K562 (cell line): ENCODE measurements around the gene IMMP1L. TPM values are rescaled to one million over a fixed set of nuclear protein-coding genes. Genes with fewer than 3 reads are reported as not detected.

Experiments
- ATAC-seq: fragments of 200-7000 bp; cut with Tn5 transposase; 3 replicates; pipeline ENCODE4 v1.9.1; 2020; ENCODE audit warnings: moderate library complexity
- BruUV-seq: library from RNA; stranded (reverse); fragments of 400-500 nt; replicated peaks from 2 replicates; lab custom pipeline; 2021; lab: Mats Ljungman, UMichigan
- CTCF ChIA-PET: fragments of 300-600 bp; formaldehyde crosslinking; extraction: SDS; loops from one replicate; lab custom pipeline; 2021; ENCODE audit warnings: low intra/inter-chr PET ratio; lab: Yijun Ruan, JAX
- POLR2A ChIA-PET: fragments of 300-600, 350-650 bp; sonication (Branson Sonifier 250); formaldehyde crosslinking; extraction: SDS; loops from one replicate; lab custom pipeline; 2021; ENCODE audit warnings: antibody characterized with exemption, inconsistent platforms; lab: Yijun Ruan, JAX
- DNase-seq, 4 experiments: peaks; one replicate each; pipeline versions ENCODE4 v3.0.0 to v3.0.0-alpha.2; 2011 to 2018; ENCODE audit warnings: low spot score in 3 of 4, mixed read lengths in 3 of 4; ENCODE audit errors: extremely low read depth in 1 of 4
- FAIRE-seq: peaks from 2 replicates; lab custom pipeline; 2011; peaks lifted over from hg19 to GRCh38; lab: Jason Lieb, UNC
- H2AFZ ChIP-seq: 2 replicates; pipeline ENCODE4 v1.6.0; 2011; ENCODE audit warnings: low read depth, low read length, control low read depth, inconsistent platforms
- H3K27ac ChIP-seq: fragments of 200-600 bp; 3 replicates; pipeline ENCODE4 v1.8.0; 2011; ENCODE audit warnings: low read depth, mild to moderate bottlenecking, control low read depth, inconsistent platforms, low read length, moderate library complexity, mixed read lengths; ENCODE audit errors: extremely low read depth
- H3K27me3 ChIP-seq, 2 experiments: fragments of 300-600 bp in 1 of 2; 2 replicates in 1 of 2; 3 replicates in 1 of 2; pipeline versions ENCODE4 v1.6.0 to v1.8.0; 2011; ENCODE audit warnings: inconsistent platforms in 2 of 2, low read length in 2 of 2, mild to moderate bottlenecking in 1 of 2, mixed read lengths in 1 of 2, moderate library complexity in 1 of 2; ENCODE audit not compliant: control insufficient read depth in 2 of 2, insufficient read depth in 2 of 2
- H3K36me3 ChIP-seq: fragments of 300-600 bp; 3 replicates; pipeline ENCODE4 v1.8.0; 2011; ENCODE audit warnings: mild to moderate bottlenecking, low read length, inconsistent platforms; ENCODE audit not compliant: control insufficient read depth, insufficient read depth
- H3K4me1 ChIP-seq, 2 experiments: fragments of 200-600 bp in 1 of 2; replicated peaks in 1 of 2; 2 replicates in 1 of 2; 3 replicates in 1 of 2; pipeline versions ENCODE4 v1.5.1 to v1.8.0; 2011; ENCODE audit warnings: inconsistent platforms in 2 of 2, low read length in 2 of 2, mild to moderate bottlenecking in 1 of 2, mixed read lengths in 1 of 2, moderate library complexity in 1 of 2; ENCODE audit not compliant: control insufficient read depth in 2 of 2, insufficient read depth in 2 of 2
- H3K4me2 ChIP-seq: 2 replicates; pipeline ENCODE4 v1.6.1; 2011; ENCODE audit warnings: low read length, control low read depth, inconsistent platforms, mixed read lengths; ENCODE audit not compliant: insufficient read depth
- H3K4me3 ChIP-seq: fragments of 200-600 bp; sonication (generic), shearing (Covaris generic); 2 replicates; pipeline ENCODE4 v1.5.1; 2016; ENCODE audit warnings: control low read depth, inconsistent platforms
- H3K79me2 ChIP-seq: fragments of 200-600 bp; 3 replicates; pipeline ENCODE4 v1.8.0; 2011; ENCODE audit warnings: low read length, inconsistent platforms; ENCODE audit not compliant: control insufficient read depth, insufficient read depth
- H3K9ac ChIP-seq, 2 experiments: 2 replicates each; pipeline versions ENCODE4 v1.6.0 to v1.6.1; 2011; ENCODE audit warnings: low read depth in 2 of 2, low read length in 2 of 2, control low read depth in 1 of 2, inconsistent platforms in 1 of 2, mild to moderate bottlenecking in 1 of 2, mixed read lengths in 1 of 2; ENCODE audit not compliant: insufficient read depth in 1 of 2
- H3K9me1 ChIP-seq: one replicate; pipeline ENCODE4 v1.6.0; 2011; ENCODE audit warnings: inconsistent platforms, mild to moderate bottlenecking, low read length, moderate library complexity; ENCODE audit not compliant: control insufficient read depth, insufficient read depth
- H3K9me3 ChIP-seq: replicated peaks from 2 replicates; pipeline ENCODE4 v1.5.1; 2011; ENCODE audit warnings: low read depth, low read length, inconsistent platforms; ENCODE audit not compliant: control insufficient read depth, insufficient read depth
- H4K20me1 ChIP-seq: replicated peaks from 2 replicates; pipeline ENCODE4 v1.6.1; 2011; ENCODE audit warnings: low read length, inconsistent platforms, mixed read lengths; ENCODE audit not compliant: control insufficient read depth, insufficient read depth
- JUN ChIP-seq, 2 experiments: sonication (generic) in 1 of 2; formaldehyde crosslinking in 1 of 2; IDR thresholded peaks; 2 replicates each; pipeline versions ENCODE4 v1.6.1 to v1.8.0; 2012 to 2022; ENCODE audit warnings: borderline replicate concordance in 2 of 2, mild to moderate bottlenecking in 2 of 2, improper control_type of control experiment in 1 of 2, low read depth in 1 of 2, low read length in 1 of 2, missing genetic modification reagents in 1 of 2
- RBM25 ChIP-seq: fragments of 200-400 bp; formaldehyde crosslinking; IDR thresholded peaks from 2 replicates; pipeline ENCODE4 v1.6.1; 2018; ENCODE audit warnings: low read length, low read depth, moderate library complexity; ENCODE audit not compliant: severe bottlenecking
- ZBED1 ChIP-seq: IDR thresholded peaks from 2 replicates; pipeline ENCODE4 v1.6.1; 2014
- WGBS: fragments of 100-300 bp; shearing (Covaris generic); methylation state at CpG from one replicate; pipeline ENCODE4 v1.1.6; 2016; ENCODE audit warnings: low coverage, mixed read lengths; ENCODE audit not compliant: insufficient coverage; ENCODE audit errors: missing lambda C conversion rate; 5-methylcytosine and 5-hydroxymethylcytosine counted together
- in situ Hi-C: fragments of 300-500 bp; cut with MboI; formaldehyde crosslinking; loops from 4 replicates; pipeline ENCODE4 v1.15.0; 2018; ENCODE audit warnings: inconsistent platforms, mixed read lengths
- intact Hi-C: fragments of 100-400 bp; cut with micrococcal nuclease; formaldehyde crosslinking; loops from 2 replicates; pipeline ENCODE4 v1.14.2; 2022
- polyA plus RNA-seq, 8 experiments: library from polyadenylated mRNA; depleted of rRNA in 4 of 8; stranded (reverse) in 5 of 8; unstranded in 3 of 8; fragments of >200 nt; fragmentation: Nextera tagmentation in 2 of 8; fragmentation: Illumina TruSeq in 1 of 8; extraction: Ambion mirVana in 2 of 8; extraction: Trizol in 1 of 8; gene quantifications; 2 replicates each; pipeline versions ENCODE4 v1.2.1 to v1.2.3, GENCODE V29; 2011 to 2014; ENCODE audit warnings: inconsistent platforms in 1 of 8, missing spikeins in 1 of 8
- total RNA-seq, 7 experiments: library from RNA; depleted of rRNA in 6 of 7; stranded (reverse); fragments of >200 nt in 6 of 7; fragmentation: Illumina TruSeq in 2 of 7; extraction: Trizol in 2 of 7; gene quantifications; 2 replicates each; pipeline versions ENCODE4 v1.2.1 to v1.2.3, GENCODE V29; 2011 to 2021; ENCODE audit warnings: low replicate concordance in 1 of 7
- TF ChIP-seq, protein P1 (sequence below): fragments of 150-350 bp; IDR thresholded peaks from 2 replicates; pipeline ENCODE4 v1.6.1; 2014; ENCODE audit warnings: low read depth, mild to moderate bottlenecking, low read length, borderline replicate concordance
- TF ChIP-seq, protein P2 (sequence below): fragments of 250-450 bp; sonication (Bioruptor Pico); IDR thresholded peaks from 2 replicates; pipeline ENCODE4 v1.5.0; 2021

IMMP1L gene
- total and polyA plus RNA-seq, 9 of the 15 experiments (the other 6 are each of a cell fraction or from before 2014, with no cell fraction given), result 56.0 to 245 (median 169) TPM

DNA sequence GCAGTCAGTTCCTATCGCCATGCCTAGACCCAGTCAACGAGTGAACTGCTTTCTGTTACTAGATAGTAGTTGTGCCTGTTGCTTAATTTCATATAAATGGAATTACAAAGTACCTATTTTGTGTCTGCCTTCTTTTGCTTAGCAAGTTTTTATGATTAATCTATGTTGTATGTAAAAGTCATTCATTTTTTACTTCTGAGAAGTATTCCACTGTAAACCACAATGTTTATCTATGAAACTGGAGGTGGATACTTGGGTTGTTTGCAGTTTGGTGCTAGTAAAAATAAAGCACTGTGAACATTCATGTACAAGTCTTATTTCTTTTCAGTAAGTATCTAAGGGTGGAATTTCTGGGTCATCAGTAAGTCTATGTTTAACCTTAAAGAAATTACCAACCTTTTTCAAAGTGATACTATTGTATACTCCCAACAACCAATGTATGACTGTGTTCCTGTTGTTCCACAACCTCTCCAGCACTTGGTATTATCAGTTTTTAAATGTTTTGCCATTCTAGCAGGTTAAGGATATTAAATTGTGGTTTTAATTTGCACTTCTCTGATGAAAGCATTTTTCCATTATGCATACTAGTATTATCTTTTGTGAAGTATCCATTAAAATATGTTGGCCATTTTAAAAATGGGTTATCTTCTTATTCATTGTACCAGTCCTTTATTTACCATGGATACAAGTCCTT, 71.5 kb downstream of the IMMP1L start:
- no peak for ATAC-seq
- Histone ChIP-seq H4K20me1 (no peaks in the 10 kb centered on the region), H3K79me2 (no peaks in the 10 kb centered on the region), H3K4me3 (no peak overlapping the region), H3K9me1 (no peaks in the 10 kb centered on the region), H3K27ac (no peak overlapping the region), H3K4me2 (no peak overlapping the region), H2AFZ (no peak overlapping the region), H3K27me3 (no peaks in the 10 kb centered on the region), H3K4me1 (no peaks in the 10 kb centered on the region), H3K36me3 (peaks cover 2% of the 10 kb centered on the region; the same call in 1 of the 3 replicates), H3K9ac (no peak overlapping the region), H3K9me3 (no peaks in the 10 kb centered on the region)
- no peak for FAIRE-seq
- no peak for TF ChIP-seq JUN (IDR thresholded peaks at IDR 0.05; ENCODE audit: borderline replicate concordance, low read depth, low read length)
- TF ChIP-seq JUN (CRISPR knock-in tag; IDR thresholded peaks at IDR 0.05; ENCODE audit: borderline replicate concordance), result no peak
- peak; percentile 35 for TF ChIP-seq RBM25
- intact Hi-C loops (no loop called here), in situ Hi-C loops (no loop called here)
- CTCF ChIA-PET, result no interaction called here
- DNase-seq, result no peak
- BruUV-seq, result no TSS peak
- 86% methylated on average over 2 of the region's 2 CpGs for WGBS
- POLR2A ChIA-PET, result no interaction called here

DNA sequence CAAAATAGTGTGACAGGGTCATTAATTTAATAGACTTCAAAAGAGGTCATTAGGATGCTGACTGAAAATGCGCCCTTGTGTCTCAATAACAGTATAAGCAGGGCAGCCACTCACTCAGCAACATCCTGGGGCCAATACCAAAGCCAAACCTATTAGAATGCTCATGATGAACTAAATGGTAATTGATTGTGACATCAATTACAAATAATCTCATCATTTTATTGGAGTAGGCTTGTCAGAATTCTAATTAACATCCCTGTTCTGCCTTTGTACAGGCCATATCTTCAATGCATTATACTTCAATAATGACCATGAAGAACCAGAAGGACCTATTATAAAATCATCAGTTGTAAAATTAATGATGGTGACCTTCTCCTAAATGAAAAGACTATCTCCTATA, 75.6 kb downstream of the IMMP1L start:
- Histone ChIP-seq H3K4me1 (no peaks in the 10 kb centered on the region), H3K9me3 (no peaks in the 10 kb centered on the region), H3K27ac (no peak overlapping the region), H3K27me3 (no peaks in the 10 kb centered on the region), H4K20me1 (no peaks in the 10 kb centered on the region), H3K36me3 (peaks cover 27% of the 10 kb centered on the region; the same call in 1 of the 3 replicates), H3K9me1 (no peaks in the 10 kb centered on the region), H3K4me3 (no peak overlapping the region), H2AFZ (no peak overlapping the region), H3K4me2 (no peak overlapping the region), H3K9ac (no peak overlapping the region), H3K79me2 (no peaks in the 10 kb centered on the region)
- in situ Hi-C loops (no loop called here), intact Hi-C loops (no loop called here)
- ChIA-PET CTCF (no interaction called here), POLR2A (no interaction called here)
- 100% methylated on average over 1 of the region's 1 CpG for WGBS
- BruUV-seq, result no TSS peak
- FAIRE-seq (no peak), DNase-seq (no peak), ATAC-seq (no peak)
- TF ChIP-seq, protein P1, sequence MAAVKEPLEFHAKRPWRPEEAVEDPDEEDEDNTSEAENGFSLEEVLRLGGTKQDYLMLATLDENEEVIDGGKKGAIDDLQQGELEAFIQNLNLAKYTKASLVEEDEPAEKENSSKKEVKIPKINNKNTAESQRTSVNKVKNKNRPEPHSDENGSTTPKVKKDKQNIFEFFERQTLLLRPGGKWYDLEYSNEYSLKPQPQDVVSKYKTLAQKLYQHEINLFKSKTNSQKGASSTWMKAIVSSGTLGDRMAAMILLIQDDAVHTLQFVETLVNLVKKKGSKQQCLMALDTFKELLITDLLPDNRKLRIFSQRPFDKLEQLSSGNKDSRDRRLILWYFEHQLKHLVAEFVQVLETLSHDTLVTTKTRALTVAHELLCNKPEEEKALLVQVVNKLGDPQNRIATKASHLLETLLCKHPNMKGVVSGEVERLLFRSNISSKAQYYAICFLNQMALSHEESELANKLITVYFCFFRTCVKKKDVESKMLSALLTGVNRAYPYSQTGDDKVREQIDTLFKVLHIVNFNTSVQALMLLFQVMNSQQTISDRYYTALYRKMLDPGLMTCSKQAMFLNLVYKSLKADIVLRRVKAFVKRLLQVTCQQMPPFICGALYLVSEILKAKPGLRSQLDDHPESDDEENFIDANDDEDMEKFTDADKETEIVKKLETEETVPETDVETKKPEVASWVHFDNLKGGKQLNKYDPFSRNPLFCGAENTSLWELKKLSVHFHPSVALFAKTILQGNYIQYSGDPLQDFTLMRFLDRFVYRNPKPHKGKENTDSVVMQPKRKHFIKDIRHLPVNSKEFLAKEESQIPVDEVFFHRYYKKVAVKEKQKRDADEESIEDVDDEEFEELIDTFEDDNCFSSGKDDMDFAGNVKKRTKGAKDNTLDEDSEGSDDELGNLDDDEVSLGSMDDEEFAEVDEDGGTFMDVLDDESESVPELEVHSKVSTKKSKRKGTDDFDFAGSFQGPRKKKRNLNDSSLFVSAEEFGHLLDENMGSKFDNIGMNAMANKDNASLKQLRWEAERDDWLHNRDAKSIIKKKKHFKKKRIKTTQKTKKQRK, result no peak
- no peak for TF ChIP-seq ZBED1
- TF ChIP-seq, protein P2, sequence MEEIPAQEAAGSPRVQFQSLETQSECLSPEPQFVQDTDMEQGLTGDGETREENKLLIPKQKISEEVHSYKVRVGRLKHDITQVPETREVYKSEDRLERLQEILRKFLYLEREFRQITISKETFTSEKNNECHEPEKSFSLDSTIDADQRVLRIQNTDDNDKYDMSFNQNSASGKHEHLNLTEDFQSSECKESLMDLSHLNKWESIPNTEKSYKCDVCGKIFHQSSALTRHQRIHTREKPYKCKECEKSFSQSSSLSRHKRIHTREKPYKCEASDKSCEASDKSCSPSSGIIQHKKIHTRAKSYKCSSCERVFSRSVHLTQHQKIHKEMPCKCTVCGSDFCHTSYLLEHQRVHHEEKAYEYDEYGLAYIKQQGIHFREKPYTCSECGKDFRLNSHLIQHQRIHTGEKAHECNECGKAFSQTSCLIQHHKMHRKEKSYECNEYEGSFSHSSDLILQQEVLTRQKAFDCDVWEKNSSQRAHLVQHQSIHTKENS (CRISPR knock-in tag), result no peak
